Kidney capillary endothelial cell (primary cell): ENCODE data around the gene PRSS57.
"Not testable (repeated sequence)": the region's sequence is repeated elsewhere in the genome, so short reads cannot be mapped to it uniquely, and the experiment has no call there.

Experiments
- DNase-seq: peaks from one replicate; pipeline ENCODE4 v3.0.0-alpha.2; 2018; ENCODE audit warnings: low spot score

The PRSS57 gene

GRCh38 chr19:674282-675151 is 20.7 kb downstream of the PRSS57 start:
- no peak for DNase-seq

DNA sequence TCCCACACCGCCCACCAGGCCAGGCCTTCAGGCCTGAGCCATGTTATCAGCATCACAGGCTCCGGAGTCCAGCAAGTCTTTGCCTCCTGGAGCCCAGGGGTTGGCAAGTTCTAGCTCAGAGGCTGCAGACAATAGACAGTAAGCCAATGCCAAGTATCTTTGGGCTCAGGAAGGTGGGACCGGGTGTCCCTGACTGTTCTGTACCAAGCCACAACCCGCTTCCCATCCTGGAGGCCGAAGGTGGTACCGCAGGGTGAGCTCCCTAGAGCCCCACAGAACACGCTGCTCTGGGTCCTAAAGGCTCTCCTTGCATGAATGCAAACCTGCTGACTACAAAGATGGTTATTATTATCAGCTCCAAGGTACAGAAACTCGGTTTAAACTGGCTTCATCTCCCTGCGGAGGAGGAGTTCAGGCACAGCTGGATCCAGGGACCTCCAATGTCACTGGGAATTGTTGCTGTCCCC is 24.6 kb downstream of the PRSS57 start:
- DNase-seq = no peak

GRCh38 chr19:668675-669434 is 26.4 kb downstream of the PRSS57 start:
- DNase-seq = not testable (repeated sequence)

DNA sequence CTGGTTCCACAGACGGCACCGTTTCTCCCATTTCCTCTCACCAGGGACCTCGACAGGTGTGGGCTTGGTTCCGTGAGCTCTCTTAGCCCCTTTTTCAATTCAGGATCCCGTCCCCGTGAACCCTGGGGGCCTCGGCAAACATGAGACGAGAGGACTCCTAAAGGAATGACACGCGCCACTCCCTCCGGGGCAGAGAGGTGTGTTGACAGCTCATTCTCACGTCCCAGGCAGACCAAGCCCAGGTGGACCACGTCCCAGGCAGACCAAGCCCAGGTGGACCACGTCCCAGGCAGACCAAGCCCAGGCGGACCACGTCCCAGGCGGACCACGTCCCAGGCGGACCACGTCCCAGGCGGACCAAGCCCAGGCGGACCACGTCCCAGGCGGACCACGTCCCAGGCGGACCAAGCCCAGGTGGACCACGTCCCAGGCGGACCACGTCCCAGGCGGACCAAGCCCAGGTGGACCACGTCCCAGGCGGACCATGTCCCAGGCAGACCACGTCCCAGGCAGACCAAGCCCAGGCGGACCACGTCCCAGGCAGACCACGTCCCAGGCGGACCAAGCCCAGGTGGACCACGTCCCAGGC is 28.2 kb downstream of the PRSS57 start:
- not testable (repeated sequence) for DNase-seq

DNA sequence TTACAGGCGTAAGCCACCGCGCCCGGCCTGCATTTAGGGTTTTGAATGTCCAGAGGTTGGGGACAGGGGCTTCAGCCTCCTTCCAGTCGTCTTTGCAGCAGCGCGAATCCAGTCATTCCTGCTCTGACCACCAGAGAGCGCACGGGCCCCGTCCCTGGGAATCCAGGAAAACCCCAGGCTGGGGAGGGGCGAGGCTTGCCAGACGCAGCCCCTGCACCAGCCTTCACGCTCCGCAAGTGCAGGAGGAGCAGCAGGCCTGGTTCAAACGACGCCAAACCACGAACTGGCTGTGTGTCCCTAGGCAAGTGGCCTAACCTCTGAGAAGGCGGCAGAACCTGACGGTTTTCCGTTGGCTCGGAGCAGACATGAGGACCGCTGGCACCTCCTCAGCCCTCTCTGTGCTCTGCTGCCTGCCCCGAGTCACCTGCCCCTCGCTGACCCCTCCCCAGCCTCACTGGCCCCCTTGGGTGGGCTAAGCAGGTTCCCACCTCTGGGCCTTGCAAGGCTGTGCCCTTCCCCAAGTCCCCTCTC is 30.3 kb downstream of the PRSS57 start:
- peak; percentile 73 for DNase-seq

GRCh38 chr19:663682-664117 is 31.6 kb downstream of the PRSS57 start:
- no peak for DNase-seq

GRCh38 chr19:662962-663681 is 32.1 kb downstream of the PRSS57 start, which contains the start of gene RNF126:
Gene RNF126 (minus strand): TSS chr19:663214. CDS start chr19:663121, 93 bp downstream.
- peak; percentile 88 for DNase-seq

DNA sequence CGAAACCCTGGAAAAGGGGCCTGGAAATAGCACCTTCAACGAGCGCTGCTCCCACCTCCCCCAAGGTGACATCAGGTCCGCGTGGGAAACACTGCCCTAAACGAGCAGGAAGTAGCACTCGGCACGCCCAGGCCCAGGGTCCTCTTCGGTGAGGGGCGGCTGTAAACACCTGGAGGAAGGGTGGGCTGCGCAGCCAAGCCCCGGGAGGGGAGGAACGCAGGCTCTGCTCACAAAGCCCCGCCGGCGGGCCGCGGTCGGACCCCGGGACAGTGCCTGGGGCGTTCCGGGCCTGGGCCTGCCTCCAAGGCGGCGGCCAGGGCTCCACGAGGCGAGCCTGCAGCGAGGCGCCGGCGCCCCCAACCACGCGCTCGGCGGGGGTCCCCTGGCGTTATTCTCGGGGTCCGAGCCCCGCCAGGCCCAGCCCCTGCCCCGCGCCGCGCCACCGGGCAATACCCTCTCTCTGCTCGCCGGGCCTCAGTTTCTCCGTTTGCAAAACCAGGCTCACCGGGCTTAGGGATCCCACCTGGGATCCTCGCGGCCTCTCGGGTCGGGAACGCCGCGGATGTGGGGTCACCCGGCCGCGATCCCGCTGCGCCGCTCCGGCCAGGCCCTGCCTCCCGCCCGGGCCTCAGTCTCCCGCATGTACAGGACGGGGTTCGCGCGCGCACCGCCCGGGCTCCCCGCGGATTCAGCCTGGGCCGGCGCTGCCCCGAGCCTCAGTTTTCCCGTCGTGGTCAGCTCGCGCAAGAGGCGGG is 32.9 kb downstream of the PRSS57 start:
- peak; percentile 23 for DNase-seq

DNA sequence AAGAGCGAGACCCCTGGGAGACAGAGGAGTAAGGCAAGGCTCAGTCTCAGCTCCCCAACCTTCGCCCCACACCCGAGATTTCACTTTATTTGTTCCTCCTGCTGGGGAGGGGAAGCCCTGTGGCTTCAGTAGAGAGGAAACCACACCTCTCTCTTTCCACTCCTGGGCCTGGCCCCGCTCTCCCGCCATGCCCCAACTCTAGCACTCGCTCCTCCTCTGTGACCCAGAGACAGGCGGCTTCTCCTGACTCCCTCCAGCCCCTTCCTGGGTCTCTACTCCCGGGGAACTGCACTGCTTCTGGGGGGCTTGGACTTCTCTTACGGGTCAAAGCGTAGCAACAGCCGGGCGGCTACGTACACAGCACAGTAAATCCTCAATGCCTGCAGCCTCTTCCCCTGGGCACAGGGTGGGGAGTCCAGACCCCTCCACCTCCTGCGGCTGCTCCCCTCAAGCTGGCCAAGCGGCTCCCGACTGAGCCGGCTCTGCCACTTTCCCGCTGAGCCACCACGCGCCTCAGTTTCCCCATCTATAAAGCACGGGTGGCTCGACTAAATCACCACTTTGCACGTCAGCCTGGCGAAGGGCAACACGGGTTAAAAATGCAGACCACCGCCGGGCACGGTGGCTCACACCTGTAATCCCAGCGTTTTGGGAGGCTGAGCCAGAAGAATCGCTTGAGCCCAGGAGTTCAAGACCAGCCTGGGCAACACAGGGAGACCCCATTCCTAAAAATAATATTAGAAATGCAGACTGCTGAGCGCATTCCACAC is 33.6 kb downstream of the PRSS57 start:
- no peak for DNase-seq

DNA sequence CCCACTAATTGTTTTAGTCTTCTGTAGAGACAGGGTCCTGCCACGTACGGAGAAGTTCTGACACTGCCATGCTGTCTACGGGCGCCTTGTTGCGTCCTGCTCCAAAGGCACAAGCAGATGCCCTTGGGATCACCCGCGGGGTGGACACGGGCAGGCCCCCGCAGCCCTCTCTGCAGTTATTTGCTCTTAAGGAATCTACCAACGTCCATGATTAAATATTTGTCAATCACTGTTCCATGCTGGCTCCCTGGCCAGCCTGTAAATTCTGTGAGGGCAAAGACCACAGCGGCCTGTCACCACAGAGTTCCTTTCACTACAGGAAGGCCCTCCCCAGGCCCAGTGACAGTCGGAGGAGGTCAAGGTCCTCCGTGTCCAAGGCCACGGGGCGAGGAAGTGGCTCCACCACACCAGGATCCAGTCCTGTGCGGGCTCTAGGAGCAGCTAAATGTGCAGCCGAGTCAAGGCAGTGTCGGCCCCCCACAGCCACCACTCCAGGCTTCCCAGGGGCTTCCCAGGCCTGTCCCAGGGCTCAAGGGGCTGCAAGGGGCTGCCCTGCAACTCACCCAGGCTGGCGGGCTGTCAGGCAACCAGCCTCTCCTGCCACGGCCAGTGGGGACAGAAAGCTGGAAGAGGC is 34.3 kb downstream of the PRSS57 start:
- no peak for DNase-seq

- DNase-seq = no peak
Measured at GRCh38 chr19:658916-659839, 36.1 kb downstream of the PRSS57 start.

GRCh38 chr19:658059-658839 is 37.0 kb downstream of the PRSS57 start:
- DNase-seq = no peak

DNA sequence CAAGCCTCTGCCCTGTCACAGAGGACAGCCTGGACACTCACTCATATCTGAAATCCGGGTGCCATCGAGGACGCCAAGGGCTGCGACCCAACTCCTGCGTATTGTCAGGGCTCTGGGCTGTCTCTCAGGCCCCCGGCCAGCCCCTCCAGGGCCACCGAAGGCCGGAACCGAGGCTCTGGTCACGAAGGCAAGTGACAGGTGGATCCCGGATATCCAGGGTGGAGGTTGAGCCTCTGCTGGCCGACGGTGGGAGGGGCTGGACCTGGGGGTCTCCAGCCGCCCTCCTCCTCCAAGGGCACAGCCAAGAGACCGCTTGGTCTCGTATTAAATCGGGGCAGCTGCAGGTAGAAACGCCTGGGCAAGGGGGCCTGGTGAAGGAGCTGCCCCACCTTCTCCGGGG is 37.6 kb downstream of the PRSS57 start:
- DNase-seq = no peak

- no peak for DNase-seq
Measured at GRCh38 chr19:656751-657559, 38.3 kb downstream of the PRSS57 start.

GRCh38 chr19:655691-656090 is 39.6 kb downstream of the PRSS57 start:
- DNase-seq = no peak

DNA sequence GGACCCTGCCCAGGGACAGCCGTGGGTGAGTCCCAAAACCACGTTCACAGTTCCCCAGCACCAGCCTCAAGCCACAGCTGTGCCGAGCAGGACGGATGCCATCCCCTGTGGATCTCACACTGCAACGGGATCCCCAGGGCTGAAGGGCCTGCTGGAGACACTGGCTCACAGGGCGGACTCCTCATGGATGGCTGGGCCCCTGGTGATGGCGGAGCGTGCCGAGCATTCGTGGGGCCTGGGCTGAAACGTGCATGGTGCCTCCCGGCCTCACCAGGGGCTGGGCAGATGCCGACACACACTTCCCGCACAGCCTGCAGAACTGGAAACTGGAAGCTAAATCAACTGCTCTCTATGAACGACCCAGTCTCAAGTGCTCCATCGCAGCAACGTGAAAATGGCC is 41.8 kb downstream of the PRSS57 start:
- no peak for DNase-seq
